Upper lobe of right lung (tissue), 1 donor: ENCODE results near the gene ZNF562. TPM values are rescaled to one million over a fixed set of nuclear protein-coding genes. Genes with fewer than 3 reads are reported as not detected.
"Not testable (repeated sequence)": the region's sequence is repeated elsewhere in the genome, so short reads cannot be mapped to it uniquely, and the experiment has no call there.

Experiments used
- ATAC-seq: fragments of 200-7000 bp; cut with Tn5 transposase; one replicate; pipeline ENCODE4 v1.9.1; 2020; ENCODE audit warnings: mild to moderate bottlenecking, moderate library complexity
- DNase-seq: peaks from one replicate; pipeline ENCODE4 v3.0.0-alpha.2; 2020
- H3K27ac ChIP-seq: fragments of 200-600 bp; one replicate; pipeline ENCODE4 v1.8.0; 2022
- H3K27me3 ChIP-seq: fragments of 200-600 bp; one replicate; pipeline ENCODE4 v1.8.0; 2022; ENCODE audit warnings: mild to moderate bottlenecking
- H3K36me3 ChIP-seq: fragments of 200-600 bp; one replicate; pipeline ENCODE4 v1.8.0; 2022
- H3K4me1 ChIP-seq: fragments of 200-600 bp; one replicate; pipeline ENCODE4 v1.8.0; 2022
- H3K4me3 ChIP-seq: fragments of 200-600 bp; one replicate; pipeline ENCODE4 v1.8.0; 2022; ENCODE audit warnings: mild to moderate bottlenecking
- H3K9me3 ChIP-seq: fragments of 200-600 bp; one replicate; pipeline ENCODE4 v1.8.0; 2022
- CTCF ChIP-seq: fragments of 200-600 bp; IDR thresholded peaks from one replicate; pipeline ENCODE4 v1.8.0; 2022; ENCODE audit warnings: antibody characterized with exemption
- intact Hi-C: fragments of 100-400 bp; cut with DNase I; formaldehyde crosslinking; loops from one replicate; pipeline ENCODE4 v1.11.0; 2022
- total RNA-seq: library from RNA; stranded (reverse); fragmentation: NEBNext Ultra II Directional; extraction: Animal tissue kit (Norgen Biotek cat#: 25700); gene quantifications from one replicate; pipeline ENCODE4 v1.2.1, GENCODE V29; 2021
- donor health status: DM: no; HTN: yes; CAD: no; lungs with severe emphysema.

The ZNF562 gene
- total RNA-seq, 1 donor from 2014 or later: 31.6 TPM

GRCh38 chr19:9705836-9706235 is 30.9 kb upstream of the ZNF562 start:
- no peaks in the 10 kb centered on the region for H3K27me3 ChIP-seq
- no peak overlapping the region for H3K4me3 ChIP-seq
- H3K27ac ChIP-seq: no peak overlapping the region
- ATAC-seq (no peak), DNase-seq (no peak)
- no peaks in the 10 kb centered on the region for H3K9me3 ChIP-seq
- TF ChIP-seq CTCF: no peak
- H3K4me1 ChIP-seq: no peaks in the 10 kb centered on the region
- intact Hi-C loops: no loop called here
- no peaks in the 10 kb centered on the region for H3K36me3 ChIP-seq

GRCh38 chr19:9702186-9702585 is 27.3 kb upstream of the ZNF562 start:
- ATAC-seq (no peak), DNase-seq (no peak)
- no peaks in the 10 kb centered on the region for H3K27me3 ChIP-seq
- no peaks in the 10 kb centered on the region for H3K4me1 ChIP-seq
- H3K27ac ChIP-seq: no peak overlapping the region
- no peak for TF ChIP-seq CTCF
- intact Hi-C loops: no loop called here
- H3K9me3 ChIP-seq: no peaks in the 10 kb centered on the region
- no peak overlapping the region for H3K4me3 ChIP-seq
- no peaks in the 10 kb centered on the region for H3K36me3 ChIP-seq

- H3K9me3 ChIP-seq: no peaks in the 10 kb centered on the region
- H3K27me3 ChIP-seq: no peaks in the 10 kb centered on the region
- H3K27ac ChIP-seq: peak overlapping the region; percentile 6
- H3K36me3 ChIP-seq: no peaks in the 10 kb centered on the region
- no peaks in the 10 kb centered on the region for H3K4me1 ChIP-seq
- intact Hi-C loops: no loop called here
- TF ChIP-seq CTCF: no peak
- H3K4me3 ChIP-seq: peak overlapping the region; percentile 27
- no peak for ATAC-seq
- DNase-seq: no peak
Measured at GRCh38 chr19:9700229-9700981, 25.5 kb upstream of the ZNF562 start.

GRCh38 chr19:9690301-9690700 is 15.4 kb upstream of the ZNF562 start:
- H3K9me3 ChIP-seq, H3K4me3 ChIP-seq, DNase-seq, H3K36me3 ChIP-seq, ATAC-seq, H3K27ac ChIP-seq, intact Hi-C loops, H3K4me1 ChIP-seq, H3K27me3 ChIP-seq: not testable (repeated sequence)

- DNase-seq, H3K27ac ChIP-seq, H3K4me3 ChIP-seq, intact Hi-C loops, H3K27me3 ChIP-seq, H3K4me1 ChIP-seq, H3K9me3 ChIP-seq, ATAC-seq, H3K36me3 ChIP-seq: not testable (repeated sequence)
Measured at GRCh38 chr19:9679996-9680395, 5.1 kb upstream of the ZNF562 start.

GRCh38 chr19:9675358-9675901 is 530 bp upstream of the ZNF562 start:
- ATAC-seq, H3K4me1 ChIP-seq, intact Hi-C loops, H3K27me3 ChIP-seq, DNase-seq, H3K36me3 ChIP-seq: not testable (repeated sequence)
- Histone ChIP-seq H3K4me3 (peak overlapping the region; percentile 91), H3K27ac (peak overlapping the region; percentile 96), H3K9me3 (peaks cover 20% of the 10 kb centered on the region)

- no peak for TF ChIP-seq CTCF
- Histone ChIP-seq H3K27me3 (no peaks in the 10 kb centered on the region), H3K4me1 (no peaks in the 10 kb centered on the region), H3K36me3 (no peaks in the 10 kb centered on the region), H3K27ac (peak overlapping the region; percentile 96), H3K4me3 (peak overlapping the region; percentile 91), H3K9me3 (peaks cover 22% of the 10 kb centered on the region)
- ATAC-seq (no peak), DNase-seq (no peak)
- intact Hi-C loops: no loop called here
Measured at GRCh38 chr19:9673912-9674662, 813 bp downstream of the ZNF562 start.
